Erythroblast (primary cell): ENCODE data around the gene ARL4D.

Source experiments
- GATA1 ChIP-seq: IDR thresholded peaks from 2 replicates; pipeline ENCODE4 v1.6.1; 2011; ENCODE audit warnings: low read depth, mild to moderate bottlenecking, control low read depth, low read length, moderate library complexity
- POLR2A ChIP-seq: IDR thresholded peaks from 2 replicates; pipeline ENCODE4 v1.6.1; 2011; ENCODE audit warnings: mild to moderate bottlenecking, low read length

GRCh38 chr17:43369986-43370385, 28.8 kb upstream of the ARL4D start:
- TF ChIP-seq POLR2A (no peak), GATA1 (no peak)
